ENCODE data around the gene TTC24. TPM values are rescaled to one million over a fixed set of nuclear protein-coding genes. Genes with fewer than 3 reads are reported as not detected.

The TTC24 gene
- total and polyA plus RNA-seq, 2 experiments from 2014 or later: not detected

GRCh38 chr1:156533568-156534220 is 45.8 kb upstream of the TTC24 start:
- TF ChIP-seq EZH2phosphoT487 (IDR thresholded peaks at IDR 0.05; ENCODE audit: low read depth, severe bottlenecking, unreplicated experiment): no peak
- TF ChIP-seq EZH2 (IDR thresholded peaks at IDR 0.05; ENCODE audit: borderline replicate concordance): no peak
- TF ChIP-seq CTCF (IDR thresholded peaks at IDR 0.05; ENCODE audit: poor library complexity): no peak
- Histone ChIP-seq H4K20me1 (ENCODE audit: insufficient read depth, poor library complexity, severe bottlenecking) (no peaks in the 10 kb centered on the region), H3K79me2 (no peaks in the 10 kb centered on the region), H3K9me2 (replicated peaks; ENCODE audit: insufficient read depth) (no peaks in the 10 kb centered on the region), H3K27ac (no peak overlapping the region), H3K36me3 (replicated peaks; ENCODE audit: insufficient read depth, low read depth) (no peaks in the 10 kb centered on the region), H3K4me1 (ENCODE audit: insufficient read depth) (no peaks in the 10 kb centered on the region), H3K4me2 (no peak overlapping the region), H3K27me3 (no peaks in the 10 kb centered on the region), H2AFZ (no peak overlapping the region), H3K9me3 (ENCODE audit: low read depth) (no peaks in the 10 kb centered on the region), H3K4me3 (no peak overlapping the region)
- WGBS (ENCODE audit: low lambda C conversion rate, missing lambda C conversion rate): 97% methylated on average over 11 of the region's 11 CpGs
- no peak for DNase-seq (ENCODE audit: low spot score)

DNA sequence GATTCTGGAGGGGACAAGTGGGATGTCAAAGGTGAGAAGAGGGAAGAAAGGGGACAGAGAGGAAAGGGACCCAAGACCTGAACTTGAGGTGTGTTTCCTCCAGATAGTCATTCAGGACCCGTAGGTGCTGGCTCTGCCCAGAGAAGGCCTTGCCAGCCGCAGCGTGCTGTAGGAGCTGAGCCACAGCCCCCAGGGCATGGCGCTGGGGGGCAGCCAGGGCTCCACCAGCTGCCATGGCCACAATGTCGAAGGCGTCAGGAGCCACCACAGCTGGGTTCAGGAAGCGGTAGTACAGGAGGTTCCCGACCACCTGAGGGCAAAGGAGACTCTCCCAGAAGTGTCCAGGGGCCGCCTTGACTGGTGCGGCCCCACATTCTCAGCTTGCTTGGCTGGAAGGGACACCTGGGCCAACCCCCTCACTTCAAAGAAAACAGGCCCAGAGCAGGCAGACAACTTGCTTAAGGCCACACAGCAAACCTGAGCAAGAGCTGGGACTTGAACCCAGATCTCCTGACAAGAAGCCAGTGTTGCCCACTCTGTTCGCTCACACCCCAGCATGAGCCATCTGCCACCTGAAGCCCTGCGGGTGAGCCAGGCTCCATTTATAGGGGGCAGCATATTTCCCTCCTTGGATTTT is 45.0 kb upstream of the TTC24 start:
- DNase-seq (ENCODE audit: low spot score): no peak
- Histone ChIP-seq H3K4me2 (no peak overlapping the region), H3K4me1 (ENCODE audit: insufficient read depth) (no peaks in the 10 kb centered on the region), H3K9me3 (ENCODE audit: low read depth) (no peaks in the 10 kb centered on the region), H3K27ac (no peak overlapping the region), H3K9me2 (replicated peaks; ENCODE audit: insufficient read depth) (no peaks in the 10 kb centered on the region), H3K79me2 (no peaks in the 10 kb centered on the region), H2AFZ (no peak overlapping the region), H3K36me3 (replicated peaks; ENCODE audit: insufficient read depth, low read depth) (no peaks in the 10 kb centered on the region), H3K4me3 (no peak overlapping the region), H4K20me1 (ENCODE audit: insufficient read depth, poor library complexity, severe bottlenecking) (no peaks in the 10 kb centered on the region), H3K27me3 (no peaks in the 10 kb centered on the region)
- TF ChIP-seq CTCF (IDR thresholded peaks at IDR 0.05; ENCODE audit: poor library complexity): no peak
- TF ChIP-seq EZH2 (IDR thresholded peaks at IDR 0.05; ENCODE audit: borderline replicate concordance): no peak
- no peak for TF ChIP-seq EZH2phosphoT487 (IDR thresholded peaks at IDR 0.05; ENCODE audit: low read depth, severe bottlenecking, unreplicated experiment)
- WGBS (ENCODE audit: low lambda C conversion rate, missing lambda C conversion rate): 97% methylated on average over 12 of the region's 12 CpGs

DNA sequence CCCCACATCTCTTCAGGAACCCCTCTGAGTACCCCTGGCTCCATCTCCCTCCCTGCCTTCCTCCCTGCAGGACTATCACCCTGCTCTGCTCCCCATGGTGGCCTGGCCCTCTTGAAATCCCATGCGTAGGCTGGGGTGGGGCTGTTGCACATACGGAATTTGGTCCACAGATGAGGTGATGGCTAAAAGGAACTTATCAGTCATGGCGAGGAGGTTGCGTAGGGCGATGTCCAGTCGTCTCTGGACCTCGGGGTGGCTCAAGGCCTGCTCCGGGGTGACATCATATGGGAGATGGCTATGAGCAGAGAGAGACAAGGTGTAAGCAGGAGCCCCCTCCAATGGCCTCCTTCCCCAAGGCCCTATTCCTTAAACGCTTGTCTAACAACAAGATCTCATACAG is 42.5 kb upstream of the TTC24 start:
- no peak overlapping the region for H3K4me2 ChIP-seq
- TF ChIP-seq CTCF (IDR thresholded peaks at IDR 0.05; ENCODE audit: poor library complexity) (no peak), EZH2phosphoT487 (IDR thresholded peaks at IDR 0.05; ENCODE audit: low read depth, severe bottlenecking, unreplicated experiment) (no peak), EZH2 (IDR thresholded peaks at IDR 0.05; ENCODE audit: borderline replicate concordance) (no peak)
- no peaks in the 10 kb centered on the region for H3K36me3 ChIP-seq (replicated peaks; ENCODE audit: insufficient read depth, low read depth)
- no peak overlapping the region for H3K4me3 ChIP-seq
- DNase-seq (ENCODE audit: low spot score): no peak
- no peaks in the 10 kb centered on the region for H3K9me3 ChIP-seq (ENCODE audit: low read depth)
- H2AFZ ChIP-seq: no peak overlapping the region
- H4K20me1 ChIP-seq (ENCODE audit: insufficient read depth, poor library complexity, severe bottlenecking): no peaks in the 10 kb centered on the region
- no peaks in the 10 kb centered on the region for H3K79me2 ChIP-seq
- H3K4me1 ChIP-seq (ENCODE audit: insufficient read depth): no peaks in the 10 kb centered on the region
- H3K9me2 ChIP-seq (replicated peaks; ENCODE audit: insufficient read depth): no peaks in the 10 kb centered on the region
- H3K27me3 ChIP-seq: no peaks in the 10 kb centered on the region
- no peak overlapping the region for H3K27ac ChIP-seq
- WGBS (ENCODE audit: low lambda C conversion rate, missing lambda C conversion rate): 96% methylated on average over 9 of the region's 9 CpGs

Data from hepatocyte (in vitro differentiated cells).